ENCODE measurements around the gene ZNF415. TPM values are rescaled to one million over a fixed set of nuclear protein-coding genes. Genes with fewer than 3 reads are reported as not detected.
"Not testable (repeated sequence)": the region's sequence is repeated elsewhere in the genome, so short reads cannot be mapped to it uniquely, and the experiment has no call there.

ZNF415 gene
- total RNA-seq, 3 donors from 2014 or later = 0.33 to 0.46 (median 0.45) TPM

- H3K4me3 Mint-ChIP-seq = no peak overlapping the region
- H3K9me3 Mint-ChIP-seq = peaks cover 35% of the 10 kb centered on the region
- ATAC-seq (no peak), DNase-seq (no peak)
- H3K4me1 Mint-ChIP-seq (ENCODE audit: low read depth) = peaks cover 8% of the 10 kb centered on the region
- peaks cover 14% of the 10 kb centered on the region for H3K27me3 Mint-ChIP-seq (ENCODE audit: low read depth)
- peaks cover 5% of the 10 kb centered on the region for H3K36me3 Mint-ChIP-seq (ENCODE audit: insufficient read depth)
Observed at GRCh38 chr19:53130506-53130905, 2.2 kb downstream of the ZNF415 start.

GRCh38 chr19:53126733-53127526 is 5.8 kb downstream of the ZNF415 start:
- Mint-ChIP-seq H3K9me3 (peaks cover 40% of the 10 kb centered on the region), H3K27me3 (ENCODE audit: low read depth) (peaks cover 15% of the 10 kb centered on the region)
- ATAC-seq; H3K36me3 Mint-ChIP-seq (ENCODE audit: insufficient read depth); H3K4me1 Mint-ChIP-seq (ENCODE audit: low read depth); H3K4me3 Mint-ChIP-seq; DNase-seq: not testable (repeated sequence)

GRCh38 chr19:53123400-53123799 is 9.3 kb downstream of the ZNF415 start:
- peaks cover 2% of the 10 kb centered on the region for H3K36me3 Mint-ChIP-seq (ENCODE audit: insufficient read depth)
- peaks cover 6% of the 10 kb centered on the region for H3K27me3 Mint-ChIP-seq (ENCODE audit: low read depth)
- no peaks in the 10 kb centered on the region for H3K4me1 Mint-ChIP-seq (ENCODE audit: low read depth)
- DNase-seq (no peak), ATAC-seq (no peak)
- H3K9me3 Mint-ChIP-seq = peaks cover 39% of the 10 kb centered on the region
- H3K4me3 Mint-ChIP-seq = no peak overlapping the region

GRCh38 chr19:53112286-53112685 is 20.4 kb downstream of the ZNF415 start:
- Mint-ChIP-seq H3K27me3 (ENCODE audit: low read depth) (peaks cover 7% of the 10 kb centered on the region), H3K36me3 (ENCODE audit: insufficient read depth) (peaks cover 22% of the 10 kb centered on the region), H3K4me3 (no peak overlapping the region), H3K4me1 (ENCODE audit: low read depth) (no peaks in the 10 kb centered on the region), H3K9me3 (peaks cover 52% of the 10 kb centered on the region)
- DNase-seq = no peak
- no peak for ATAC-seq

- Mint-ChIP-seq H3K36me3 (ENCODE audit: insufficient read depth) (peaks cover 16% of the 10 kb centered on the region), H3K27me3 (ENCODE audit: low read depth) (peaks cover 7% of the 10 kb centered on the region)
- ATAC-seq = no peak
Observed at GRCh38 chr19:53109527-53109926, 23.2 kb downstream of the ZNF415 start.

GRCh38 chr19:53103234-53104203 is 29.2 kb downstream of the ZNF415 start, which contains the start of gene ZNF160:
Gene ZNF160 (minus strand): TSS chr19:53103422. CDS start chr19:53086276, 17,146 bp downstream.
- Mint-ChIP-seq H3K27me3 (ENCODE audit: low read depth) (no peaks in the 10 kb centered on the region), H3K4me3 (peak within 1 kb of the TSS; percentile 87), H3K36me3 (ENCODE audit: insufficient read depth) (peaks cover 17% of the 10 kb centered on the region), H3K9me3 (peaks cover 22% of the 10 kb centered on the region), H3K4me1 (ENCODE audit: low read depth) (peaks cover 23% of the 10 kb centered on the region)
- DNase-seq (peak; percentile 98), ATAC-seq (peak; percentile 96 to 97)

More at GRCh38 chr19:53109527-53109926, 23.2 kb downstream of the ZNF415 start:
- Mint-ChIP-seq H3K9me3 (peaks cover 41% of the 10 kb centered on the region), H3K4me1 (ENCODE audit: low read depth) (no peaks in the 10 kb centered on the region), H3K4me3 (no peak overlapping the region)
- no peak for DNase-seq

GRCh38 chr19:53102756-53103233 is 29.9 kb downstream of the ZNF415 start:
- Mint-ChIP-seq H3K36me3 (ENCODE audit: insufficient read depth) (peaks cover 24% of the 10 kb centered on the region), H3K4me1 (ENCODE audit: low read depth) (peaks cover 24% of the 10 kb centered on the region), H3K9me3 (peaks cover 20% of the 10 kb centered on the region), H3K27me3 (ENCODE audit: low read depth) (no peaks in the 10 kb centered on the region), H3K4me3 (peak overlapping the region; percentile 87)
- peak; percentile 16 to 22 for ATAC-seq
- DNase-seq = peak; percentile 14

GRCh38 chr19:53102206-53102755 is 30.4 kb downstream of the ZNF415 start:
- Mint-ChIP-seq H3K9me3 (peaks cover 19% of the 10 kb centered on the region), H3K36me3 (ENCODE audit: insufficient read depth) (peaks cover 30% of the 10 kb centered on the region), H3K4me3 (peak overlapping the region; percentile 87), H3K4me1 (ENCODE audit: low read depth) (peaks cover 24% of the 10 kb centered on the region), H3K27me3 (ENCODE audit: low read depth) (no peaks in the 10 kb centered on the region)
- no peak for ATAC-seq
- DNase-seq = no peak

GRCh38 chr19:53101518-53101917 is 31.2 kb downstream of the ZNF415 start:
- H3K27me3 Mint-ChIP-seq (ENCODE audit: low read depth) = no peaks in the 10 kb centered on the region

GRCh38 chr19:53098570-53098969 is 34.1 kb downstream of the ZNF415 start:
- H3K36me3 Mint-ChIP-seq (ENCODE audit: insufficient read depth) = peaks cover 45% of the 10 kb centered on the region
- DNase-seq; H3K4me3 Mint-ChIP-seq; H3K27me3 Mint-ChIP-seq (ENCODE audit: low read depth); ATAC-seq: not testable (repeated sequence)
- peaks cover 26% of the 10 kb centered on the region for H3K4me1 Mint-ChIP-seq (ENCODE audit: low read depth)
- H3K9me3 Mint-ChIP-seq = peaks cover 13% of the 10 kb centered on the region

More at GRCh38 chr19:53101518-53101917, 31.2 kb downstream of the ZNF415 start:
- peaks cover 24% of the 10 kb centered on the region for H3K4me1 Mint-ChIP-seq (ENCODE audit: low read depth)
- no peak for DNase-seq
- peak overlapping the region; percentile 87 for H3K4me3 Mint-ChIP-seq
- H3K9me3 Mint-ChIP-seq = peaks cover 13% of the 10 kb centered on the region
- ATAC-seq = no peak
- peaks cover 32% of the 10 kb centered on the region for H3K36me3 Mint-ChIP-seq (ENCODE audit: insufficient read depth)

- Mint-ChIP-seq H3K4me1 (ENCODE audit: low read depth) (peaks cover 21% of the 10 kb centered on the region), H3K9me3 (peaks cover 13% of the 10 kb centered on the region), H3K36me3 (ENCODE audit: insufficient read depth) (peaks cover 55% of the 10 kb centered on the region)
- DNase-seq; ATAC-seq; H3K27me3 Mint-ChIP-seq (ENCODE audit: low read depth); H3K4me3 Mint-ChIP-seq: not testable (repeated sequence)
Observed at GRCh38 chr19:53096982-53097690, 35.6 kb downstream of the ZNF415 start.

GRCh38 chr19:53096579-53096978 is 36.1 kb downstream of the ZNF415 start:
- H3K4me3 Mint-ChIP-seq; H3K27me3 Mint-ChIP-seq (ENCODE audit: low read depth); ATAC-seq; DNase-seq: not testable (repeated sequence)
- H3K9me3 Mint-ChIP-seq = peaks cover 13% of the 10 kb centered on the region
- peaks cover 56% of the 10 kb centered on the region for H3K36me3 Mint-ChIP-seq (ENCODE audit: insufficient read depth)
- H3K4me1 Mint-ChIP-seq (ENCODE audit: low read depth) = peaks cover 16% of the 10 kb centered on the region

GRCh38 chr19:53094754-53095575 is 37.7 kb downstream of the ZNF415 start:
- Mint-ChIP-seq H3K4me3 (no peak overlapping the region), H3K36me3 (ENCODE audit: insufficient read depth) (peaks cover 66% of the 10 kb centered on the region), H3K9me3 (peaks cover 13% of the 10 kb centered on the region), H3K27me3 (ENCODE audit: low read depth) (no peaks in the 10 kb centered on the region), H3K4me1 (ENCODE audit: low read depth) (peaks cover 11% of the 10 kb centered on the region)
- no peak for DNase-seq
- no peak for ATAC-seq

All from activated T-cell treated with anti-CD3 and anti-CD28 coated beads, Interleukin-2, amount 50 U/mL, for 4 hours (primary cell).